GM18858 (cell line): Measurements from ENCODE around the gene PIWIL1.

Experiments used
- ATAC-seq: cut with Tn5 transposase; IDR thresholded peaks from one replicate; pipeline ENCODE4 v1.9.1; 2021; ENCODE audit not compliant: unreplicated experiment

PIWIL1 gene

GRCh38 chr12:130336723-130337487 is 782 bp upstream of the PIWIL1 start:
- no peak for ATAC-seq

GRCh38 chr12:130338794-130339601 is 1.3 kb downstream of the PIWIL1 start:
- no peak for ATAC-seq

GRCh38 chr12:130339951-130340350 is 2.3 kb downstream of the PIWIL1 start:
- ATAC-seq, result no peak

GRCh38 chr12:130342442-130342841 is 4.8 kb downstream of the PIWIL1 start:
- ATAC-seq, result no peak

GRCh38 chr12:130342842-130343241 is 5.2 kb downstream of the PIWIL1 start:
- no peak for ATAC-seq

GRCh38 chr12:130344529-130344928 is 6.8 kb downstream of the PIWIL1 start:
- ATAC-seq, result no peak

- no peak for ATAC-seq
Measured at GRCh38 chr12:130345292-130345691, 7.6 kb downstream of the PIWIL1 start.

GRCh38 chr12:130347588-130347987 is 9.9 kb downstream of the PIWIL1 start:
- ATAC-seq, result no peak

GRCh38 chr12:130350715-130351114 is 13.0 kb downstream of the PIWIL1 start:
- no peak for ATAC-seq

- ATAC-seq, result no peak
Measured at GRCh38 chr12:130351326-130351725, 13.6 kb downstream of the PIWIL1 start.

- ATAC-seq, result no peak
Measured at GRCh38 chr12:130353081-130353480, 15.4 kb downstream of the PIWIL1 start.

- ATAC-seq, result no peak
Measured at GRCh38 chr12:130354407-130354806, 16.7 kb downstream of the PIWIL1 start.

- ATAC-seq, result no peak
Measured at GRCh38 chr12:130356222-130356621, 18.5 kb downstream of the PIWIL1 start.

GRCh38 chr12:130357241-130357640 is 19.6 kb downstream of the PIWIL1 start:
- ATAC-seq, result no peak

GRCh38 chr12:130357729-130358330 is 20.1 kb downstream of the PIWIL1 start:
- ATAC-seq, result no peak

- ATAC-seq, result no peak
Measured at GRCh38 chr12:130362060-130362459, 24.4 kb downstream of the PIWIL1 start.

- ATAC-seq, result no peak
Measured at GRCh38 chr12:130364578-130364977, 26.9 kb downstream of the PIWIL1 start.

- no peak for ATAC-seq
Measured at GRCh38 chr12:130366159-130366558, 28.5 kb downstream of the PIWIL1 start.

GRCh38 chr12:130367003-130367402 is 29.3 kb downstream of the PIWIL1 start:
- no peak for ATAC-seq

GRCh38 chr12:130367523-130367922 is 29.8 kb downstream of the PIWIL1 start:
- ATAC-seq, result no peak

GRCh38 chr12:130369816-130370215 is 32.1 kb downstream of the PIWIL1 start:
- ATAC-seq, result no peak

- no peak for ATAC-seq
Measured at GRCh38 chr12:130371296-130371695, 33.6 kb downstream of the PIWIL1 start.
